AG04450 (cell line): ENCODE results near the gene NEDD4L. TPM values are rescaled to one million over a fixed set of nuclear protein-coding genes. Genes with fewer than 3 reads are reported as not detected.

Experiments
- CTCF ChIA-PET: fragments of 300-600, 350-600 bp; formaldehyde crosslinking; extraction: SDS; loops from one replicate; lab custom pipeline; 2022; ENCODE audit warnings: antibody characterized with exemption, inconsistent platforms; lab: Charles Lee
- POLR2A ChIA-PET: fragments of 350-600 bp; formaldehyde crosslinking; extraction: SDS; loops from one replicate; lab custom pipeline; 2021; ENCODE audit warnings: antibody characterized with exemption, inconsistent platforms; lab: Yijun Ruan, JAX
- DNase-seq: peaks from one replicate; pipeline ENCODE4 v3.0.0-alpha.2; 2011; ENCODE audit warnings: low read depth, low spot score
- H3K27ac ChIP-seq: one replicate; pipeline ENCODE4 v1.5.1; 2012; ENCODE audit warnings: low read depth, low read length, control low read depth
- H3K27me3 ChIP-seq: one replicate; pipeline ENCODE4 v1.6.0; 2012; ENCODE audit warnings: low read length; ENCODE audit not compliant: control insufficient read depth, insufficient read depth
- H3K4me3 ChIP-seq: 2 replicates; pipeline ENCODE4 v1.5.1; 2011; ENCODE audit warnings: mild to moderate bottlenecking, low read depth, low read length, control low read depth
- H3K9me3 ChIP-seq: 2 replicates; pipeline ENCODE4 v1.5.1; 2012; ENCODE audit warnings: low read length; ENCODE audit not compliant: control insufficient read depth, insufficient read depth
- polyA plus RNA-seq: library from polyadenylated mRNA; depleted of rRNA; stranded (reverse); fragments of >200 nt; gene quantifications from 2 replicates; pipeline ENCODE4 v1.2.3, GENCODE V29; 2011
- TF ChIP-seq, protein P1 (sequence below): IDR thresholded peaks from 2 replicates; pipeline ENCODE4 v1.5.1; 2011; ENCODE audit warnings: low read depth, low read length, control low read depth, inconsistent platforms

Gene NEDD4L
- polyA plus RNA-seq, 1 experiment, result 15.0 TPM

DNA sequence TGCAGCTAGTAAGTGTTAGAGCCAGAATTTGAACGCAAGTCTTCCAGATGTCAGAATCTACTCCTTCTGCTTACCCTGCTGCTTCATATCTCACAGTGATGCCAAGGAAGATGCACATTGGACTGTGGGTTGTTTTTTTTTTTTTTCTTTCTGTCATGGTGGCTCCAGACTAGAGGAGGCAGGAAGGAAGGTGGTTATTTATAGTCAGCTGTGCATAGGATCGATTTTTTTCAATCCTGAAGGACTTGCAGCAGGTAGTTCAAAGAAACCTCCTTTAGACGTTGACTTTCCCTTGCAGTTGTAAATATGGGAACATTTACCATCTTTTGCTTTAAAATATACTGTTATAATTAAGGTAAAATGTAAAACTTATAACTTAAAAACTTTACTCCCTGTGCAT, 17.3 kb downstream of the NEDD4L start:
- Histone ChIP-seq H3K4me3 (no peak overlapping the region), H3K27me3 (no peaks in the 10 kb centered on the region), H3K27ac (no peak overlapping the region), H3K9me3 (no peaks in the 10 kb centered on the region)
- DNase-seq, result no peak
- ChIA-PET CTCF (interaction anchor here (0.7 to 1.3 kb wide), 4 partner anchors 18 to 411 kb away, joined by 4 to 6 read pairs (median 5); partner anchors contain the start of gene NEDD4L), POLR2A (no interaction called here)
- TF ChIP-seq, protein P1, sequence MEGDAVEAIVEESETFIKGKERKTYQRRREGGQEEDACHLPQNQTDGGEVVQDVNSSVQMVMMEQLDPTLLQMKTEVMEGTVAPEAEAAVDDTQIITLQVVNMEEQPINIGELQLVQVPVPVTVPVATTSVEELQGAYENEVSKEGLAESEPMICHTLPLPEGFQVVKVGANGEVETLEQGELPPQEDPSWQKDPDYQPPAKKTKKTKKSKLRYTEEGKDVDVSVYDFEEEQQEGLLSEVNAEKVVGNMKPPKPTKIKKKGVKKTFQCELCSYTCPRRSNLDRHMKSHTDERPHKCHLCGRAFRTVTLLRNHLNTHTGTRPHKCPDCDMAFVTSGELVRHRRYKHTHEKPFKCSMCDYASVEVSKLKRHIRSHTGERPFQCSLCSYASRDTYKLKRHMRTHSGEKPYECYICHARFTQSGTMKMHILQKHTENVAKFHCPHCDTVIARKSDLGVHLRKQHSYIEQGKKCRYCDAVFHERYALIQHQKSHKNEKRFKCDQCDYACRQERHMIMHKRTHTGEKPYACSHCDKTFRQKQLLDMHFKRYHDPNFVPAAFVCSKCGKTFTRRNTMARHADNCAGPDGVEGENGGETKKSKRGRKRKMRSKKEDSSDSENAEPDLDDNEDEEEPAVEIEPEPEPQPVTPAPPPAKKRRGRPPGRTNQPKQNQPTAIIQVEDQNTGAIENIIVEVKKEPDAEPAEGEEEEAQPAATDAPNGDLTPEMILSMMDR, result no peak

DNA sequence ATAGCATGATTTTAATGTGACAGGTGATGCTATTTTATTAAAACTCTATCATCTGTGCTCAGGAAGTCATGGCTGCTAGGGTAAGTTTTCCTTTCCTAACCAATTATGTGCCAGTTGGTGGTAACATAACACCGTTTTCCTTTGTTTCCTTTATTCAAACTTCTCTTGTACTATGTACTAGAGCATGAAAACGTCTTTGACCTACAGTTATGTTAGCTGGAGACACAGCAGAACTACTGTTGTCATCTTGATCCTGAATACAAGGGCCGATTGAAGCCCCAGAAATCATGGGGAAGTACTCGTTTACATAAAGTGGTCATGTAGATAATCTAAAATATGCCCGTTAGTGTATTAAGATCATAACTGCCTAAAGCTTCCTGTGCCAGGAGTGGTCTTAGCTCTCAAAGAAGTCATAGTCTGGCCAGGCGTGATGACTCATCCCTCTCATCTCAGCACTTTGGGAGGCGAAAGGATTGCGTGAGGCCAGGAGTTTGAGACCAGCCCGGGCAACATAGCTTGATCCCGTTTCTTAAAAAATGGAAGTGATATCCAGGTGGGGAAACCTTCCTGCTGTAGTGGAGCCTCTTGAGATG, 20.5 kb downstream of the NEDD4L start:
- Histone ChIP-seq H3K4me3 (no peak overlapping the region), H3K9me3 (no peaks in the 10 kb centered on the region), H3K27ac (no peak overlapping the region), H3K27me3 (peaks cover 5% of the 10 kb centered on the region)
- no peak for DNase-seq
- ChIA-PET CTCF (interaction anchor here (1.2 to 1.3 kb wide), 2 partner anchors 27 to 57 kb away, joined by 3 to 4 read pairs; no protein-coding TSS in a partner anchor), POLR2A (no interaction called here)
- TF ChIP-seq, protein P1, result no peak

DNA sequence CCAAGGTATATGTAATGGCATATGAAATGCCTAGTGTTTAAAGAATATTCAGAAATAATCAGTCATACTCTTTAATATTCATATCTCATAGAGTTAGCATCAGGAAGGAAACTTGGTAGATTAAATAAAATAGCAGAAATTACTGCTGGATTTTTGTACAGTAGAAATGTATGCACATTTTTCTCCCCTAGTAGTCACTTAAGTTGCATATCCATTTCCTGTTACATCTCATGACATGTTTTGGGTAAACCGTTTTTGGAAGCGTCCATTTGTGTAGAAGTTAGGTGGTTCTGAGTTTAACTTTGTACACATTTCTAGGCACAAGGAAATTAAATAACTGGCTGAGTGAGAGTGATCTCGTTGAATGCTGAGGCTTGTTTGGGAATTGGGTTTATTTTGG, 21.9 kb downstream of the NEDD4L start:
- H3K27me3 ChIP-seq, result peaks cover 5% of the 10 kb centered on the region
- DNase-seq, result no peak
- H3K9me3 ChIP-seq, result no peaks in the 10 kb centered on the region
- ChIA-PET POLR2A (no interaction called here), CTCF (no interaction called here)
- no peak overlapping the region for H3K4me3 ChIP-seq
- TF ChIP-seq, protein P1, result no peak
- H3K27ac ChIP-seq, result no peak overlapping the region

DNA sequence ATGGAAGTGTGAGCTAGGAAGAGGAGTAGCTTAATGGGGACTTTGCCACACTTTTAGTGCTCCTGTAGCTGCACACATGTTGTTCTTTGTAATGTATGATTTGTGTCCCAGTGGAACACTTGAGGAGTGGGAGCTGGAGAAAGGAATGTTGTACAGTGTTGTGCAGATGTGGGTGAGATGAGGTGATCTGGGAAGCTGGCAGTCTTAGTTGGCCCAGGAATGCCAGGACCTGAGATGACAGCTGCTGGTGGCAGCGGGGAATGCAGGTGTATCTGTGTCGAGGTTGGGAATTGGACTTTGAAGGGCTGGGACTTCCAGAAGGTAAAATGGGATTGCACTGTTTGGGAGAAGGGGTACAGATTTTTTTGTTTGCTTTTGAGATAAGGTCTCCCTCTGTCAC, 23.6 kb downstream of the NEDD4L start:
- Histone ChIP-seq H3K9me3 (no peaks in the 10 kb centered on the region), H3K4me3 (no peak overlapping the region), H3K27me3 (peaks cover 7% of the 10 kb centered on the region), H3K27ac (no peak overlapping the region)
- DNase-seq, result no peak
- CTCF ChIA-PET, result interaction anchor here (1.6 to 1.9 kb wide), 2 partner anchors 24 to 54 kb away, joined by 4 to 5 read pairs; partner anchors contain the start of gene NEDD4L
- POLR2A ChIA-PET, result no interaction called here
- TF ChIP-seq, protein P1, result no peak

DNA sequence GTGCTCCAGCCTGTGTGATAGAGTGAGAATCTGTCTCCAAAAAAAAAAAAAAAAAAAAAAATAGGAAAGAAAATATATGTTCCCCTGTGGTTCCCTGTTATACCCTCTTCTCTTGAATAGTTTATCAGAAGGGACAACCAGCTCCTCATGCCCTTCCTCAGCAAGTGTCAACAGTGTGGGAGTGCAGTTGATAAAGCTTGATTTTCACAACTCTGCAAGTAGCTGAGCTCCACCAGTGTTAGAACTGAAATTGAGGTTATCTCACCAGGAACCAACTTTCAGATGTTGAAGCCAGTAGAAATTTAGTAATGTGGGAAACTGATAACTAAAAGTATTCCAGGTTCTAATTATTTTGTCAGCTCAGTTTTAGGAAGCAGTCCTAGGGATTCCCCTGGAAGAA, 25.1 kb downstream of the NEDD4L start:
- ChIA-PET POLR2A (no interaction called here), CTCF (no interaction called here)
- Histone ChIP-seq H3K9me3 (no peaks in the 10 kb centered on the region), H3K27ac (no peak overlapping the region), H3K27me3 (peaks cover 10% of the 10 kb centered on the region), H3K4me3 (no peak overlapping the region)
- TF ChIP-seq, protein P1, result no peak
- DNase-seq, result no peak
